Neural cell (in vitro differentiated cells): ENCODE data around the gene KRTCAP2. TPM values are rescaled to one million over a fixed set of nuclear protein-coding genes. Genes with fewer than 3 reads are reported as not detected.
"Not testable (repeated sequence)": the region's sequence is repeated elsewhere in the genome, so short reads cannot be mapped to it uniquely, and the experiment has no call there.

Experiments
- H2AFZ ChIP-seq: fragments of 200-600, 300-800 bp; sonication (generic), shearing (Covaris generic); 2 replicates; pipeline ENCODE4 v1.6.0; 2014; ENCODE audit warnings: low read depth, mild to moderate bottlenecking, antibody characterized with exemption, low read length, moderate library complexity
- H3F3A ChIP-seq: fragments of 200-600 bp; shearing (Covaris generic); 2 replicates; pipeline ENCODE4 v1.6.1; 2016; ENCODE audit warnings: mild to moderate bottlenecking, moderate library complexity, mixed read lengths, antibody characterized with exemption, low read length; ENCODE audit not compliant: insufficient read depth, poor library complexity, severe bottlenecking
- H3K27ac ChIP-seq: fragments of 200-600, 300-800 bp; sonication (generic), shearing (Covaris generic); 2 replicates; pipeline ENCODE4 v1.5.1; 2014; ENCODE audit warnings: mild to moderate bottlenecking, low read length, moderate library complexity
- H3K27me3 ChIP-seq: fragments of 300-800, 200-600 bp; sonication (generic), shearing (Covaris generic); 2 replicates; pipeline ENCODE4 v1.6.0; 2014; ENCODE audit warnings: mild to moderate bottlenecking, low read depth, low read length, moderate library complexity; ENCODE audit not compliant: insufficient read depth
- H3K36me3 ChIP-seq: fragments of 300-800, 200-600 bp; sonication (generic), shearing (Covaris generic); 2 replicates; pipeline ENCODE4 v1.5.1; 2014; ENCODE audit warnings: mild to moderate bottlenecking, antibody characterized with exemption, low read length, moderate library complexity; ENCODE audit not compliant: insufficient read depth
- H3K4me2 ChIP-seq: fragments of 300-800, 200-600 bp; sonication (generic), shearing (Covaris generic); 2 replicates; pipeline ENCODE4 v1.6.0; 2014; ENCODE audit warnings: mild to moderate bottlenecking, low read length
- H3K4me3 ChIP-seq: fragments of 300-800, 200-600 bp; sonication (generic), shearing (Covaris generic); 2 replicates; pipeline ENCODE4 v1.5.1; 2014; ENCODE audit warnings: mild to moderate bottlenecking, low read length, moderate library complexity
- H3K79me2 ChIP-seq: fragments of 200-600 bp; shearing (Covaris generic); replicated peaks from 2 replicates; pipeline ENCODE4 v1.6.0; 2014; ENCODE audit warnings: mild to moderate bottlenecking, low read length, moderate library complexity; ENCODE audit not compliant: insufficient read depth
- H3K9ac ChIP-seq: fragments of 300-800, 200-600 bp; sonication (generic), shearing (Covaris generic); 2 replicates; pipeline ENCODE4 v1.6.1; 2016; ENCODE audit warnings: mild to moderate bottlenecking, low read length, mixed read lengths
- H3K9me2 ChIP-seq: fragments of 200-600 bp; shearing (Covaris generic); 2 replicates; pipeline ENCODE4 v1.6.1; 2016; ENCODE audit warnings: mild to moderate bottlenecking, low read length, mixed read lengths; ENCODE audit not compliant: insufficient read depth
- H3K9me3 ChIP-seq: fragments of 200-600, 300-800 bp; sonication (generic), shearing (Covaris generic); 2 replicates; pipeline ENCODE4 v1.6.1; 2016; ENCODE audit warnings: mild to moderate bottlenecking, mixed run types, low read length, moderate library complexity, mixed read lengths
- H4K20me1 ChIP-seq: fragments of 200-600 bp; shearing (Covaris generic); 2 replicates; pipeline ENCODE4 v1.6.1; 2016; ENCODE audit warnings: mild to moderate bottlenecking, mixed run types; ENCODE audit not compliant: insufficient read depth
- EP300 ChIP-seq: fragments of 450-650 bp; conservative IDR thresholded peaks from 2 replicates; pipeline ENCODE4 v1.6.1; 2014; ENCODE audit warnings: antibody characterized with exemption, mild to moderate bottlenecking, moderate library complexity; ENCODE audit not compliant: poor library complexity, severe bottlenecking
- EZH2 ChIP-seq: fragments of 200-600, 300-800 bp; shearing (Covaris generic), sonication (generic); IDR thresholded peaks from 2 replicates; pipeline ENCODE4 v1.6.1; 2014; ENCODE audit warnings: antibody characterized with exemption, low read length, borderline replicate concordance, mild to moderate bottlenecking; ENCODE audit not compliant: insufficient read depth, poor library complexity, severe bottlenecking
- MXI1 ChIP-seq: fragments of 450-650 bp; conservative IDR thresholded peaks from 2 replicates; pipeline ENCODE4 v1.6.1; 2014; ENCODE audit warnings: antibody characterized with exemption, mild to moderate bottlenecking; ENCODE audit not compliant: poor library complexity, severe bottlenecking
- POLR2AphosphoS5 ChIP-seq: IDR thresholded peaks from 2 replicates; pipeline ENCODE4 v1.6.1; 2012
- RAD21 ChIP-seq: fragments of 450-650 bp; conservative IDR thresholded peaks from 2 replicates; pipeline ENCODE4 v1.6.1; 2014; ENCODE audit warnings: antibody characterized with exemption, mild to moderate bottlenecking, moderate library complexity
- SMC3 ChIP-seq: fragments of 450-650 bp; conservative IDR thresholded peaks from 2 replicates; pipeline ENCODE4 v1.6.1; 2014; ENCODE audit warnings: antibody characterized with exemption, mild to moderate bottlenecking, moderate library complexity; ENCODE audit not compliant: poor library complexity
- TAF1 ChIP-seq: IDR thresholded peaks from 2 replicates; pipeline ENCODE4 v1.6.1; 2012; ENCODE audit warnings: low read depth
- polyA plus RNA-seq: library from polyadenylated mRNA; depleted of rRNA; stranded (reverse); fragments of >200 nt; gene quantifications from 2 replicates; pipeline ENCODE4 v1.2.3, GENCODE V29; 2014
- TF ChIP-seq, protein P1 (sequence below): IDR thresholded peaks from 2 replicates; pipeline ENCODE4 v1.6.1; 2012; ENCODE audit warnings: borderline replicate concordance
- TF ChIP-seq, protein P2 (sequence below): fragments of 450-650 bp; IDR thresholded peaks from 2 replicates; pipeline ENCODE4 v1.5.1; 2014; ENCODE audit warnings: antibody characterized with exemption, mild to moderate bottlenecking, moderate library complexity; ENCODE audit not compliant: poor library complexity, severe bottlenecking

Gene KRTCAP2
- polyA plus RNA-seq, 1 donor from 2014 or later: 175 TPM

DNA sequence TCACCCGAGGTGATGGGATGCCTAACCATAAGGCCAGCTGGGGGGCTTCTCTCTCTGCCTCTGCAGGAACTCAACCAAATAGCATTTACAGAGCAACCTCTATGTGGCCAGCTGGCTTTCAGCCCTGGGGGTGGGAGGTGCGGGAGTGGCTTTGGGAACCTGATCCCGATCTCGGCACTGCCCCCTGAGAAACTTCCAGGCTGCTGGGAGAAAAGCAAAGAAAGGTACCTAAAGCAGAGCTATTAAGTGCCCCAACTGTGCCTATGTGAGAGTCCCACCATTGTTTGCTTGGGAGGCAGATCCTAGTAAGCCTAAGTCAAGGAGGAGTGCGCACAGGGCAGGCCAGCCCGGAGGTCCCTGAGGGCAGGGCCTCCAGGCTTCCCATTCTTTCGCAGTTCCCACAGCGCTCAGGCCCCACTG lies 7.0 kb downstream of the KRTCAP2 start:
- H3K4me2 ChIP-seq: no peak overlapping the region
- no peak overlapping the region for H3K27ac ChIP-seq
- no peaks in the 10 kb centered on the region for H3K79me2 ChIP-seq
- H3K4me3 ChIP-seq: no peak overlapping the region
- H2AFZ ChIP-seq: no peak overlapping the region
- no peaks in the 10 kb centered on the region for H3K9me2 ChIP-seq
- TF ChIP-seq, protein P1, sequence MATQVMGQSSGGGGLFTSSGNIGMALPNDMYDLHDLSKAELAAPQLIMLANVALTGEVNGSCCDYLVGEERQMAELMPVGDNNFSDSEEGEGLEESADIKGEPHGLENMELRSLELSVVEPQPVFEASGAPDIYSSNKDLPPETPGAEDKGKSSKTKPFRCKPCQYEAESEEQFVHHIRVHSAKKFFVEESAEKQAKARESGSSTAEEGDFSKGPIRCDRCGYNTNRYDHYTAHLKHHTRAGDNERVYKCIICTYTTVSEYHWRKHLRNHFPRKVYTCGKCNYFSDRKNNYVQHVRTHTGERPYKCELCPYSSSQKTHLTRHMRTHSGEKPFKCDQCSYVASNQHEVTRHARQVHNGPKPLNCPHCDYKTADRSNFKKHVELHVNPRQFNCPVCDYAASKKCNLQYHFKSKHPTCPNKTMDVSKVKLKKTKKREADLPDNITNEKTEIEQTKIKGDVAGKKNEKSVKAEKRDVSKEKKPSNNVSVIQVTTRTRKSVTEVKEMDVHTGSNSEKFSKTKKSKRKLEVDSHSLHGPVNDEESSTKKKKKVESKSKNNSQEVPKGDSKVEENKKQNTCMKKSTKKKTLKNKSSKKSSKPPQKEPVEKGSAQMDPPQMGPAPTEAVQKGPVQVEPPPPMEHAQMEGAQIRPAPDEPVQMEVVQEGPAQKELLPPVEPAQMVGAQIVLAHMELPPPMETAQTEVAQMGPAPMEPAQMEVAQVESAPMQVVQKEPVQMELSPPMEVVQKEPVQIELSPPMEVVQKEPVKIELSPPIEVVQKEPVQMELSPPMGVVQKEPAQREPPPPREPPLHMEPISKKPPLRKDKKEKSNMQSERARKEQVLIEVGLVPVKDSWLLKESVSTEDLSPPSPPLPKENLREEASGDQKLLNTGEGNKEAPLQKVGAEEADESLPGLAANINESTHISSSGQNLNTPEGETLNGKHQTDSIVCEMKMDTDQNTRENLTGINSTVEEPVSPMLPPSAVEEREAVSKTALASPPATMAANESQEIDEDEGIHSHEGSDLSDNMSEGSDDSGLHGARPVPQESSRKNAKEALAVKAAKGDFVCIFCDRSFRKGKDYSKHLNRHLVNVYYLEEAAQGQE: no peak
- TF ChIP-seq SMC3 (no peak), EP300 (no peak), RAD21 (no peak), EZH2 (no peak), POLR2AphosphoS5 (no peak), TAF1 (no peak), MXI1 (no peak)
- TF ChIP-seq, protein P2, sequence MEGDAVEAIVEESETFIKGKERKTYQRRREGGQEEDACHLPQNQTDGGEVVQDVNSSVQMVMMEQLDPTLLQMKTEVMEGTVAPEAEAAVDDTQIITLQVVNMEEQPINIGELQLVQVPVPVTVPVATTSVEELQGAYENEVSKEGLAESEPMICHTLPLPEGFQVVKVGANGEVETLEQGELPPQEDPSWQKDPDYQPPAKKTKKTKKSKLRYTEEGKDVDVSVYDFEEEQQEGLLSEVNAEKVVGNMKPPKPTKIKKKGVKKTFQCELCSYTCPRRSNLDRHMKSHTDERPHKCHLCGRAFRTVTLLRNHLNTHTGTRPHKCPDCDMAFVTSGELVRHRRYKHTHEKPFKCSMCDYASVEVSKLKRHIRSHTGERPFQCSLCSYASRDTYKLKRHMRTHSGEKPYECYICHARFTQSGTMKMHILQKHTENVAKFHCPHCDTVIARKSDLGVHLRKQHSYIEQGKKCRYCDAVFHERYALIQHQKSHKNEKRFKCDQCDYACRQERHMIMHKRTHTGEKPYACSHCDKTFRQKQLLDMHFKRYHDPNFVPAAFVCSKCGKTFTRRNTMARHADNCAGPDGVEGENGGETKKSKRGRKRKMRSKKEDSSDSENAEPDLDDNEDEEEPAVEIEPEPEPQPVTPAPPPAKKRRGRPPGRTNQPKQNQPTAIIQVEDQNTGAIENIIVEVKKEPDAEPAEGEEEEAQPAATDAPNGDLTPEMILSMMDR: no peak
- no peaks in the 10 kb centered on the region for H3F3A ChIP-seq
- no peaks in the 10 kb centered on the region for H3K9me3 ChIP-seq
- no peaks in the 10 kb centered on the region for H3K27me3 ChIP-seq
- H3K9ac ChIP-seq: no peak overlapping the region
- no peaks in the 10 kb centered on the region for H3K36me3 ChIP-seq
- H4K20me1 ChIP-seq: no peaks in the 10 kb centered on the region

- H3K9me2 ChIP-seq, H3K79me2 ChIP-seq, H3K4me2 ChIP-seq, H3K36me3 ChIP-seq, H3K4me3 ChIP-seq, H3K9ac ChIP-seq, H4K20me1 ChIP-seq, H3F3A ChIP-seq, H3K27ac ChIP-seq, H3K9me3 ChIP-seq, H2AFZ ChIP-seq, H3K27me3 ChIP-seq: not testable (repeated sequence)
Observed at GRCh38 chr1:155164625-155165024, 8.5 kb downstream of the KRTCAP2 start.

GRCh38 chr1:155163785-155164184 lies 9.3 kb downstream of the KRTCAP2 start:
- not testable (repeated sequence) for H3K27me3 ChIP-seq, H3K79me2 ChIP-seq, H3K27ac ChIP-seq, H3K9ac ChIP-seq, H3F3A ChIP-seq, H3K9me3 ChIP-seq, H3K36me3 ChIP-seq, H2AFZ ChIP-seq, H3K4me3 ChIP-seq, H4K20me1 ChIP-seq, H3K4me2 ChIP-seq, H3K9me2 ChIP-seq

DNA sequence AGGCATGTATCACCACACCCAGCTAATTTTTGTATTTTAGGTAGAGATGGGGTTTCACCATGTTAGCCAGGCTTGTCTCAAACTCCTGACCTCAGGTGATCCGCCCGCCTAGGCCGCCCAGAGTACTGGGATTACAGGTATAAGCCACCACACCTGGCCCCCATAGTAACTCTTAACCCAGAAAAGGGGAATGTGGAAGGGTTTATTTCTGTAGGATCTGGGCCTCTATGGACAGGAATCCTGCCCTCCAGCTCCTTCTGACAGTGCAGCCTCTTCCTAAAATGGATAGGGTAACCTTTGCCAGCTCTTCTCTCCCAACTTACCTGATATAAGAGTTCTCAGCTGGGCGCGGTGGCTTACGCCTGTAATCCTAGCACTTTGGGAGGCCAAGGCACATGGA lies 10.5 kb downstream of the KRTCAP2 start:
- not testable (repeated sequence) for H3K4me2 ChIP-seq, H3K27me3 ChIP-seq

More for the DNA sequence above, 10.5 kb downstream of the KRTCAP2 start:
- not testable (repeated sequence) for H3K9me3 ChIP-seq, H3K4me3 ChIP-seq, H4K20me1 ChIP-seq, H2AFZ ChIP-seq, H3K9me2 ChIP-seq, H3K27ac ChIP-seq, H3F3A ChIP-seq, H3K36me3 ChIP-seq, H3K79me2 ChIP-seq, H3K9ac ChIP-seq
